ENCODE results near the gene MGAT5B. TPM values are rescaled to one million over a fixed set of nuclear protein-coding genes. Genes with fewer than 3 reads are reported as not detected.

MGAT5B gene
- total RNA-seq, 4 donors from 2014 or later, result 0.12 to 0.63 TPM; not detected in 2

DNA sequence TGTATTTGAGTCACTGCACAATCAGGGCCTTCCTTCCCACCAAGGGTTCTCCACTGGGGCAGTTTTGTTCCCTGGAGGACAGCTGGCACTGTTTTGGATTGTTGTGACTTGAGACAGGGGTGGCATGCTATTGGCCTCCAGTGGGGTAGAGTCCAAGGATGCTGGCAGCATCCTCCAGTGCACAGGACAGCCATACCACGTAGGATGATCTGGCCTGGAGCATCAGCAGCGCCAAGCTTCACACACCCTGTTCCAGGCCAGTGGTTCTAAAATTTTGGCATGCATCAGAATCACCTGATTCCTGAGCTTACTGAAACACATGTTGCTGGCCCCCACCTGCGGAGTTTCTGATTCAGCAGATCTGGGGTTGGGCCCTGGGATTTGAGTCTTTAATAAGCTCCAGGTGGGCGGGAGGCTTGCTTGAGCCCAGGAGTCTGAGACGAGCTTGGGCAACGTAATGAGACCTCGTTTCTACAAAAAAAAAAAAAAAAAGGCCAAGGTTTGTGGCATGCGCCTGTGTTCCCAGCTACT, 83.2 kb downstream of the MGAT5B start:
- TF ChIP-seq, protein P1, sequence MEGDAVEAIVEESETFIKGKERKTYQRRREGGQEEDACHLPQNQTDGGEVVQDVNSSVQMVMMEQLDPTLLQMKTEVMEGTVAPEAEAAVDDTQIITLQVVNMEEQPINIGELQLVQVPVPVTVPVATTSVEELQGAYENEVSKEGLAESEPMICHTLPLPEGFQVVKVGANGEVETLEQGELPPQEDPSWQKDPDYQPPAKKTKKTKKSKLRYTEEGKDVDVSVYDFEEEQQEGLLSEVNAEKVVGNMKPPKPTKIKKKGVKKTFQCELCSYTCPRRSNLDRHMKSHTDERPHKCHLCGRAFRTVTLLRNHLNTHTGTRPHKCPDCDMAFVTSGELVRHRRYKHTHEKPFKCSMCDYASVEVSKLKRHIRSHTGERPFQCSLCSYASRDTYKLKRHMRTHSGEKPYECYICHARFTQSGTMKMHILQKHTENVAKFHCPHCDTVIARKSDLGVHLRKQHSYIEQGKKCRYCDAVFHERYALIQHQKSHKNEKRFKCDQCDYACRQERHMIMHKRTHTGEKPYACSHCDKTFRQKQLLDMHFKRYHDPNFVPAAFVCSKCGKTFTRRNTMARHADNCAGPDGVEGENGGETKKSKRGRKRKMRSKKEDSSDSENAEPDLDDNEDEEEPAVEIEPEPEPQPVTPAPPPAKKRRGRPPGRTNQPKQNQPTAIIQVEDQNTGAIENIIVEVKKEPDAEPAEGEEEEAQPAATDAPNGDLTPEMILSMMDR (IDR thresholded peaks at IDR 0.05), result no peak
- ATAC-seq (ENCODE audit: low FRiP score) (no peak), DNase-seq (ENCODE audit: low spot score) (no peak)

DNA sequence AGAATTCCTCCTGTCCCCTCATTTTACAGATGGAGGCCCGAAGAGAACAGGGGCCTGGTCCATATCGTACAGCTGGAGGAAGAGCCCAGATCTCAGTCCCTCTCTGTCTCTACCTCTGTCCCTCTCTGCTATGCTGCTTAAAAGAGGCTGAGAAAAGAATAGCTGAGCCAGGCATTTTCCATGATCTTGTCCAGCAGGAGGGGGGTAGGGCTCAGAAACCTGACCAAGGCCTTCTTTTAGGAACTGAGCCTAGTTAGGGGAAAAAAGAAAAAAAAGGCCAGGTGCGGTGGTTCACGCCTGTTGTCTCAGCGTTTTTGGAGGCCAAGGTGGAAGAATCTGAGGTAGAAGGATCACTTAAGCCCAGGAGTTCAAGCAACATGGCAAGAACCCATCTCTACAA, 84.2 kb downstream of the MGAT5B start:
- ATAC-seq (ENCODE audit: low FRiP score) (no peak), DNase-seq (ENCODE audit: low spot score) (no peak)
- TF ChIP-seq, protein P1 (IDR thresholded peaks at IDR 0.05), result no peak

DNA sequence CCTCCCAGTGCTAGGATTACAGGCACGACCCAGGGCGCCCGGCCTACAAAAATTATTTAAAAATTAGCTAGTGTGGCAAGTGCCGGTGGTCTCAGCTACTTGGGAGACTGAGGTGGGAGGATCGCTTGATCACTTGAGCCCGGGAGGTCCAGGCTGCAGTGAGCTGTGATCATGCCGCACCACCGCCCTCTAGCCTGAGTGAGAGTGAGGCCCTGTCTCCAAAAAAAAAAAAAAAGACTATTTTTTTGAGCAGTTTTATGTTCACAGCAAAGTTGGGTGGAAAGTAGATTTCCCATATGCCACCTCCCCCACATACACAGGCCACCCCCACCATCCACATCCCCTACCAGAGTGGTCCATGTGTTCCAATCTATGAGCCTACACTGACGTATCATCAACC, 84.9 kb downstream of the MGAT5B start:
- ATAC-seq (ENCODE audit: low FRiP score) (no peak), DNase-seq (ENCODE audit: low spot score) (no peak)
- TF ChIP-seq, protein P1 (IDR thresholded peaks at IDR 0.05), result no peak

DNA sequence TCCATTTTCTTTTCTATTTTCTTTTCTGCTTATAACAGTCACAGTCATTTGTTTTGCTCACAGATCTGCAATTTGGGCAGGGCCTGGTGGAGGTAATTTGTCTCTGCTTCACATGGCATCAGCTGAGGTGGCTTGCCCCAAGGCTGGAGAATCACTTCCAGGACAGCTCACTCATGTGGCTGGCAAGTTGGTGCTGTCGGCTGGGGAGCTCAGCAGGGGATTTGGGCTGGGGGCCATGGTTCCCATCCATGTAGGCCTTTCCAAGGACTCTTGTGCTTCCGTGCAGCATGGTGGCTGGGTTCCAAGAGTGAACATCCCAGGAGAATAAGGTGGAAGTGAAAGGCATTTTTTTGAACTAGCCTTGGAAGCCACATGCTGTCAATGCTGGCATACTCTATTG, 85.7 kb downstream of the MGAT5B start:
- TF ChIP-seq, protein P1 (IDR thresholded peaks at IDR 0.05), result no peak
- ATAC-seq (ENCODE audit: low FRiP score) (no peak), DNase-seq (ENCODE audit: low spot score) (no peak)

DNA sequence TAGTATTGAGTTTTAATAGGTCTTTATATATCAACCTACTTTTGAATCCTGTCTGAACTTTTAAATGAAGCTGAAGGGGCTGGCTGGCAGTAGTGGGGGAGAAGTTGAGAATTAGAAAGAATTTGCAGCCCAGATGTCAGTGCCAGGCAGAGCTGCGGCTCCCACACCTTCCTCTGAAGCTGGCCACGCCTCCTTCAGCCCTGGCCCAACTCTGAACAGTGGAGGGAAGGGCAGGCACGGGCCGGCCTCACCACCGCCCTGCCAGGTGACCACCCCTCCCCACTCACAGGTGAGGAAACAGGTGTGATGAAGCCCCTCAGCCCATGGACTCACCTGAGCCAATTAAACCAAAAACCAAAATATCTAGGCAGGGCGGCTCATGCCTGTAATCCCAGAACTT, 87.0 kb downstream of the MGAT5B start:
- TF ChIP-seq, protein P1 (IDR thresholded peaks at IDR 0.05), result no peak
- DNase-seq (ENCODE audit: low spot score) (no peak), ATAC-seq (ENCODE audit: low FRiP score) (no peak)

DNA sequence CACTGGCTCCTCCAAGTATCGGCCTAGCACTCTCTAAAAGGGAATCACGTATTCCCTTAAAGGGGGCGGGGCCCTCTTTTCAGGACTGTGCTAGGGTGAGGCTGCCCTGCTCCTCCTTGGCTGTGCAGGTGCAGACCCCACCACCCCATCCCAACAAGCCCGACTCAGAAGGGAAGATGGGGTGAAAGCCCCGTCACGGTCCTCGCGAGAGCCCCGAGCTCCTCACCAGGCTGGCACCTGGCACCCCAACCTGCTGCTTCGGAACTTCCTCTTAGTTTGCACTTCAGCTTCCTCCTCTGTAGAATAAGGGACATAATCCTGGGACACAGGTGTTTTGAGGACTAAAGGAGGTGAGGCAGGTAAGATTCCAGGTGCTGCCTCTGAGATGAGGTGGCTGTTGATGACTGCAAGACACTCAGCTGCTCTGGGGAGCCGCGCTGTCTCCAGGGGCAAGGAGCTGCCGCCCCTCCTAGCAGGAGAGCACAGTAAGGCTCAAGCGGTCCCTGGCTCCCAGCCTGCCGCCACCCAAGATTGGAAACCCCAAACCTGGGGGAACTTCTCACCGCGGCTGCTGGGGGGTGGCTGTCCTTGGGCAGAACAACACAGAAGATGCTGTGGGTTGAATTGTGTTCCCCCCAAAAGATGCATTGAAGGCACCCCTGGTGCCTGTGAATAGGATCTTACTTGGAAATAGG, 88.8 kb downstream of the MGAT5B start:
- TF ChIP-seq, protein P1 (IDR thresholded peaks at IDR 0.05), result no peak
- DNase-seq (ENCODE audit: low spot score) (no peak), ATAC-seq (ENCODE audit: low FRiP score) (no peak)

Data from omental fat pad (tissue), 4 donors.